Liver (tissue), 3 donors: Measurements from ENCODE around the gene USP17L10.
"Not testable (repeated sequence)": the region's sequence is repeated elsewhere in the genome, so short reads cannot be mapped to it uniquely, and the experiment has no call there.

ENCODE experiments used
- ATF3 ChIP-seq: IDR thresholded peaks from 2 replicates; pipeline ENCODE4 v1.6.1; 2016; ENCODE audit warnings: antibody characterized with exemption
- CTCF ChIP-seq: fragments of 150-350 bp; IDR thresholded peaks from 2 replicates; pipeline ENCODE4 v1.5.1; 2017; ENCODE audit warnings: improper control_type of control experiment, low read depth, low read length; ENCODE audit not compliant: missing input control
- EGR1 ChIP-seq, 2 donors: IDR thresholded peaks; 2 replicates each; pipeline ENCODE4 v1.6.1; 2016 to 2018; ENCODE audit warnings: antibody characterized with exemption in 2 of 2, low read depth in 2 of 2
- FOXA1 ChIP-seq: IDR thresholded peaks from 2 replicates; pipeline ENCODE4 v1.6.1; 2016; ENCODE audit warnings: antibody characterized with exemption
- FOXA2 ChIP-seq: IDR thresholded peaks from 2 replicates; pipeline ENCODE4 v1.6.1; 2016; ENCODE audit warnings: antibody characterized with exemption
- GABPA ChIP-seq, 2 donors: IDR thresholded peaks in 1 of 2; conservative IDR thresholded peaks in 1 of 2; 2 replicates each; pipeline ENCODE4 v1.6.1; 2016; ENCODE audit warnings: antibody characterized with exemption in 2 of 2, mild to moderate bottlenecking in 1 of 2, moderate library complexity in 1 of 2
- HNF4A ChIP-seq, 2 donors: conservative IDR thresholded peaks; 2 replicates each; pipeline ENCODE4 v1.6.1; 2016; ENCODE audit warnings: antibody characterized with exemption in 2 of 2, mild to moderate bottlenecking in 2 of 2
- MAX ChIP-seq: IDR thresholded peaks from 2 replicates; pipeline ENCODE4 v1.6.1; 2016; ENCODE audit warnings: antibody characterized with exemption
- NR2F2 ChIP-seq: IDR thresholded peaks from 2 replicates; pipeline ENCODE4 v1.6.1; 2016; ENCODE audit warnings: antibody characterized with exemption
- RAD21 ChIP-seq, 2 donors: IDR thresholded peaks; 2 replicates each; pipeline ENCODE4 v1.6.1; 2016; ENCODE audit warnings: antibody characterized with exemption in 2 of 2, mild to moderate bottlenecking in 2 of 2
- REST ChIP-seq: IDR thresholded peaks from 2 replicates; pipeline ENCODE4 v1.6.1; 2016; ENCODE audit warnings: antibody characterized with exemption, mild to moderate bottlenecking
- SP1 ChIP-seq: IDR thresholded peaks from 2 replicates; pipeline ENCODE4 v1.6.1; 2018; ENCODE audit warnings: antibody characterized with exemption, mild to moderate bottlenecking
- TAF1 ChIP-seq: conservative IDR thresholded peaks from 2 replicates; pipeline ENCODE4 v1.6.1; 2016; ENCODE audit warnings: antibody characterized with exemption, mild to moderate bottlenecking
- YY1 ChIP-seq: IDR thresholded peaks from 2 replicates; pipeline ENCODE4 v1.6.1; 2016; ENCODE audit warnings: antibody characterized with exemption, mild to moderate bottlenecking
- donor health status: healthy.
- donor health status: healthy.

- not testable (repeated sequence) for TF ChIP-seq TAF1; CTCF; RAD21 (IDR thresholded peaks at IDR 0.05); EGR1 (IDR thresholded peaks at IDR 0.05; ENCODE audit: low read depth in 2 of 2); FOXA2; MAX; REST; GABPA (IDR thresholded peaks at IDR 0.05 in 1 of 2, conservative IDR thresholded peaks at IDR 0.05 in 1 of 2); ATF3; YY1; SP1; NR2F2; FOXA1; HNF4A (conservative IDR thresholded peaks at IDR 0.05)
Observed at GRCh38 chr4:9214701-9215100, 4.2 kb downstream of the USP17L10 start.
